ENCODE results near the gene TNNI3K.

Gene TNNI3K

GRCh38 chr1:74468982-74469603, 233.9 kb downstream of the TNNI3K start:
- Histone ChIP-seq H3K36me3 (ENCODE audit: insufficient read depth, insufficient read length, low read length) (no peaks in the 10 kb centered on the region), H3K27me3 (ENCODE audit: insufficient read depth, insufficient read length) (no peaks in the 10 kb centered on the region), H3K4me1 (ENCODE audit: insufficient read depth, insufficient read length) (no peaks in the 10 kb centered on the region), H3K9ac (ENCODE audit: insufficient read length, low read depth) (no peak overlapping the region), H3K9me3 (ENCODE audit: insufficient read depth, low read length) (peaks cover 19% of the 10 kb centered on the region; the same call in 1 of the 2 replicates), H3K4me3 (ENCODE audit: insufficient read length, low read depth) (no peak overlapping the region)
- peak; percentile 52 for DNase-seq (ENCODE audit: low read depth, low spot score)
- TF ChIP-seq YY1 (IDR thresholded peaks at IDR 0.05; ENCODE audit: insufficient read depth, insufficient read length) (no peak), SUZ12 (IDR thresholded peaks at IDR 0.05; ENCODE audit: extremely low read depth, insufficient read depth, insufficient read length) (no peak), ZNF274 (IDR thresholded peaks at IDR 0.05; ENCODE audit: low read depth, low read length) (no peak)

GRCh38 chr1:74470251-74470650, 235.1 kb downstream of the TNNI3K start:
- TF ChIP-seq ZNF274 (IDR thresholded peaks at IDR 0.05; ENCODE audit: low read depth, low read length) (no peak), SUZ12 (IDR thresholded peaks at IDR 0.05; ENCODE audit: extremely low read depth, insufficient read depth, insufficient read length) (no peak), YY1 (IDR thresholded peaks at IDR 0.05; ENCODE audit: insufficient read depth, insufficient read length) (no peak)
- no peak for DNase-seq (ENCODE audit: low read depth, low spot score)
- Histone ChIP-seq H3K9me3 (ENCODE audit: insufficient read depth, low read length) (peaks cover 9% of the 10 kb centered on the region; the same call in 1 of the 2 replicates), H3K36me3 (ENCODE audit: insufficient read depth, insufficient read length, low read length) (no peaks in the 10 kb centered on the region), H3K27me3 (ENCODE audit: insufficient read depth, insufficient read length) (no peaks in the 10 kb centered on the region), H3K4me1 (ENCODE audit: insufficient read depth, insufficient read length) (no peaks in the 10 kb centered on the region), H3K4me3 (ENCODE audit: insufficient read length, low read depth) (no peak overlapping the region), H3K9ac (ENCODE audit: insufficient read length, low read depth) (no peak overlapping the region)

- DNase-seq (ENCODE audit: low read depth, low spot score), result no peak
- H3K4me1 ChIP-seq (ENCODE audit: insufficient read depth, insufficient read length), result no peaks in the 10 kb centered on the region
- no peak overlapping the region for H3K4me3 ChIP-seq (ENCODE audit: insufficient read length, low read depth)
- peaks cover 2% of the 10 kb centered on the region; the same call in 1 of the 2 replicates for H3K9me3 ChIP-seq (ENCODE audit: insufficient read depth, low read length)
- no peaks in the 10 kb centered on the region for H3K36me3 ChIP-seq (ENCODE audit: insufficient read depth, insufficient read length, low read length)
- TF ChIP-seq YY1 (IDR thresholded peaks at IDR 0.05; ENCODE audit: insufficient read depth, insufficient read length), result no peak
- no peak for TF ChIP-seq SUZ12 (IDR thresholded peaks at IDR 0.05; ENCODE audit: extremely low read depth, insufficient read depth, insufficient read length)
- no peak for TF ChIP-seq ZNF274 (IDR thresholded peaks at IDR 0.05; ENCODE audit: low read depth, low read length)
- no peaks in the 10 kb centered on the region for H3K27me3 ChIP-seq (ENCODE audit: insufficient read depth, insufficient read length)
- H3K9ac ChIP-seq (ENCODE audit: insufficient read length, low read depth), result no peak overlapping the region
These were observed 235.7 kb downstream of the TNNI3K start for GRCh38 chr1:74470936-74471335.

GRCh38 chr1:74471470-74471869, 236.3 kb downstream of the TNNI3K start:
- Histone ChIP-seq H3K9ac (ENCODE audit: insufficient read length, low read depth) (no peak overlapping the region), H3K4me3 (ENCODE audit: insufficient read length, low read depth) (no peak overlapping the region), H3K4me1 (ENCODE audit: insufficient read depth, insufficient read length) (no peaks in the 10 kb centered on the region), H3K9me3 (ENCODE audit: insufficient read depth, low read length) (no peaks in the 10 kb centered on the region), H3K27me3 (ENCODE audit: insufficient read depth, insufficient read length) (no peaks in the 10 kb centered on the region), H3K36me3 (ENCODE audit: insufficient read depth, insufficient read length, low read length) (no peaks in the 10 kb centered on the region)
- no peak for TF ChIP-seq ZNF274 (IDR thresholded peaks at IDR 0.05; ENCODE audit: low read depth, low read length)
- no peak for TF ChIP-seq YY1 (IDR thresholded peaks at IDR 0.05; ENCODE audit: insufficient read depth, insufficient read length)
- TF ChIP-seq SUZ12 (IDR thresholded peaks at IDR 0.05; ENCODE audit: extremely low read depth, insufficient read depth, insufficient read length), result no peak
- no peak for DNase-seq (ENCODE audit: low read depth, low spot score)

- no peak overlapping the region for H3K4me3 ChIP-seq (ENCODE audit: insufficient read length, low read depth)
- TF ChIP-seq SUZ12 (IDR thresholded peaks at IDR 0.05; ENCODE audit: extremely low read depth, insufficient read depth, insufficient read length), result no peak
- no peak for TF ChIP-seq YY1 (IDR thresholded peaks at IDR 0.05; ENCODE audit: insufficient read depth, insufficient read length)
- TF ChIP-seq ZNF274 (IDR thresholded peaks at IDR 0.05; ENCODE audit: low read depth, low read length), result no peak
- no peak for DNase-seq (ENCODE audit: low read depth, low spot score)
These were observed 239.4 kb downstream of the TNNI3K start for GRCh38 chr1:74474585-74474984.

GRCh38 chr1:74478979-74479378, 243.8 kb downstream of the TNNI3K start:
- Histone ChIP-seq H3K27me3 (ENCODE audit: insufficient read depth, insufficient read length) (no peaks in the 10 kb centered on the region), H3K4me3 (ENCODE audit: insufficient read length, low read depth) (no peak overlapping the region), H3K4me1 (ENCODE audit: insufficient read depth, insufficient read length) (no peaks in the 10 kb centered on the region), H3K36me3 (ENCODE audit: insufficient read depth, insufficient read length, low read length) (no peaks in the 10 kb centered on the region), H3K9me3 (ENCODE audit: insufficient read depth, low read length) (no peaks in the 10 kb centered on the region), H3K9ac (ENCODE audit: insufficient read length, low read depth) (no peak overlapping the region)
- DNase-seq (ENCODE audit: low read depth, low spot score), result no peak
- TF ChIP-seq YY1 (IDR thresholded peaks at IDR 0.05; ENCODE audit: insufficient read depth, insufficient read length) (no peak), ZNF274 (IDR thresholded peaks at IDR 0.05; ENCODE audit: low read depth, low read length) (no peak), SUZ12 (IDR thresholded peaks at IDR 0.05; ENCODE audit: extremely low read depth, insufficient read depth, insufficient read length) (no peak)

More at GRCh38 chr1:74474585-74474984, 239.4 kb downstream of the TNNI3K start:
- Histone ChIP-seq H3K9me3 (ENCODE audit: insufficient read depth, low read length) (no peaks in the 10 kb centered on the region), H3K27me3 (ENCODE audit: insufficient read depth, insufficient read length) (no peaks in the 10 kb centered on the region), H3K4me1 (ENCODE audit: insufficient read depth, insufficient read length) (no peaks in the 10 kb centered on the region), H3K36me3 (ENCODE audit: insufficient read depth, insufficient read length, low read length) (no peaks in the 10 kb centered on the region), H3K9ac (ENCODE audit: insufficient read length, low read depth) (no peak overlapping the region)

GRCh38 chr1:74480068-74480467, 244.9 kb downstream of the TNNI3K start:
- Histone ChIP-seq H3K4me1 (ENCODE audit: insufficient read depth, insufficient read length) (no peaks in the 10 kb centered on the region), H3K4me3 (ENCODE audit: insufficient read length, low read depth) (no peak overlapping the region), H3K9me3 (ENCODE audit: insufficient read depth, low read length) (no peaks in the 10 kb centered on the region), H3K9ac (ENCODE audit: insufficient read length, low read depth) (no peak overlapping the region), H3K27me3 (ENCODE audit: insufficient read depth, insufficient read length) (no peaks in the 10 kb centered on the region), H3K36me3 (ENCODE audit: insufficient read depth, insufficient read length, low read length) (no peaks in the 10 kb centered on the region)
- no peak for TF ChIP-seq SUZ12 (IDR thresholded peaks at IDR 0.05; ENCODE audit: extremely low read depth, insufficient read depth, insufficient read length)
- TF ChIP-seq ZNF274 (IDR thresholded peaks at IDR 0.05; ENCODE audit: low read depth, low read length), result no peak
- TF ChIP-seq YY1 (IDR thresholded peaks at IDR 0.05; ENCODE audit: insufficient read depth, insufficient read length), result no peak
- no peak for DNase-seq (ENCODE audit: low read depth, low spot score)
